SU-DHL-6 (cell line): ENCODE results near the gene KRTAP4-12.

Source experiments
- H2AFZ ChIP-seq: fragments of 200-600 bp; sonication (generic); 2 replicates; pipeline ENCODE4 v1.6.1; 2014; ENCODE audit warnings: low read depth, mild to moderate bottlenecking, moderate library complexity, mixed read lengths, antibody characterized with exemption, low read length; ENCODE audit not compliant: severe bottlenecking
- H3F3A ChIP-seq: fragments of 200-600 bp; shearing (Covaris generic); 2 replicates; pipeline ENCODE4 v1.6.0; 2016; ENCODE audit warnings: antibody characterized with exemption, mild to moderate bottlenecking; ENCODE audit not compliant: insufficient read depth
- H3K27ac ChIP-seq: fragments of 200-600 bp; sonication (generic); 2 replicates; pipeline ENCODE4 v1.5.1; 2016; ENCODE audit warnings: low read depth, mild to moderate bottlenecking, low read length, moderate library complexity, mixed read lengths
- H3K27me3 ChIP-seq: fragments of 200-600 bp; sonication (generic), shearing (Covaris generic); 2 replicates; pipeline ENCODE4 v1.6.0; 2014; ENCODE audit warnings: mild to moderate bottlenecking, low read length
- H3K36me3 ChIP-seq: fragments of 200-600 bp; sonication (generic); 2 replicates; pipeline ENCODE4 v1.6.1; 2014; ENCODE audit warnings: mild to moderate bottlenecking, low read length, mixed read lengths
- H3K4me2 ChIP-seq: fragments of 300-600, 200-600 bp; shearing (Covaris generic), sonication (generic); 2 replicates; pipeline ENCODE4 v1.6.0; 2014; ENCODE audit warnings: low read length, low read depth, mild to moderate bottlenecking; ENCODE audit not compliant: poor library complexity, severe bottlenecking
- H3K4me3 ChIP-seq: fragments of 200-600 bp; sonication (generic); 2 replicates; pipeline ENCODE4 v1.5.1; 2014; ENCODE audit warnings: antibody characterized with exemption, low read length, mild to moderate bottlenecking, mixed read lengths; ENCODE audit not compliant: insufficient read depth, poor library complexity, severe bottlenecking
- H3K79me2 ChIP-seq: fragments of 200-600 bp; sonication (generic); 2 replicates; pipeline ENCODE4 v1.6.1; 2014; ENCODE audit warnings: mild to moderate bottlenecking, low read length, moderate library complexity; ENCODE audit not compliant: insufficient read depth
- H3K9ac ChIP-seq: fragments of 200-600 bp; sonication (generic); 2 replicates; pipeline ENCODE4 v1.7.0; 2014; ENCODE audit warnings: mild to moderate bottlenecking, low read length
- H3K9me2 ChIP-seq: fragments of 200-600 bp; sonication (generic); replicated peaks from 2 replicates; pipeline ENCODE4 v1.6.1; 2014; ENCODE audit warnings: low read length; ENCODE audit not compliant: insufficient read depth
- H3K9me3 ChIP-seq: fragments of 200-600 bp; sonication (generic); 2 replicates; pipeline ENCODE4 v1.6.1; 2014; ENCODE audit warnings: low read length, mixed read lengths; ENCODE audit not compliant: insufficient read depth
- H4K20me1 ChIP-seq: fragments of 200-600 bp; sonication (generic); 2 replicates; pipeline ENCODE4 v1.6.1; 2014; ENCODE audit warnings: low read depth, mild to moderate bottlenecking, antibody characterized with exemption, low read length, moderate library complexity, mixed read lengths
- CTCF ChIP-seq: fragments of 200-600 bp; sonication (generic); IDR thresholded peaks from one replicate; pipeline ENCODE4 v1.5.1; 2017; ENCODE audit warnings: antibody characterized with exemption, mild to moderate bottlenecking, low read length, moderate library complexity; ENCODE audit not compliant: insufficient read depth, poor library complexity, severe bottlenecking
- EZH2phosphoT487 ChIP-seq: fragments of 200-600 bp; sonication (generic), shearing (Covaris generic); conservative IDR thresholded peaks from 2 replicates; pipeline ENCODE4 v1.6.1; 2018; ENCODE audit warnings: mild to moderate bottlenecking, antibody characterized with exemption, low read length, moderate library complexity, mixed read lengths

Gene KRTAP4-12

GRCh38 chr17:41133880-41134735 is 10.1 kb upstream of the KRTAP4-12 start:
- Histone ChIP-seq H3K9me3 (no peaks in the 10 kb centered on the region), H4K20me1 (no peaks in the 10 kb centered on the region), H3K36me3 (no peaks in the 10 kb centered on the region), H3F3A (no peaks in the 10 kb centered on the region), H3K27ac (no peak overlapping the region), H3K4me3 (no peak overlapping the region), H3K79me2 (no peaks in the 10 kb centered on the region), H3K9ac (no peak overlapping the region), H3K9me2 (no peaks in the 10 kb centered on the region), H2AFZ (no peak overlapping the region), H3K4me2 (no peak overlapping the region), H3K27me3 (no peaks in the 10 kb centered on the region)
- no peak for TF ChIP-seq CTCF
- TF ChIP-seq EZH2phosphoT487: no peak

DNA sequence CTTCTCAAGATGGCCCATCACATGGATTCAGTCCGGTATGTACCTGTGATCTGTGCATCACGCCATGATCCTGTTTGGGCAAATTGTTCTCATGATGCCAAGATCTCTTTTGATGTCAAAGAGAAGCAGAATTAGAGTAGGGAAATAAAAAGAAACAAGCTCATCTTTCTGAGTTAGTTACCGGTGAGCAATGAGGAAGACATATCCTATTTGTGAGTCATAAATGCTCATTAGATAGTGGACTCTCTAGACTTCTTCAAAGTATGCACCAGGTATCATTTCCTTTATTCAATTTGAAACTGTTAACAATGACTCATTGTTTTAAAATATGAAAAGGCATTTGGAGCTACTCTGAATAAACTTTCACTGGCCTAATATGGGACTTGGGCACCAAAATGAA is 8.0 kb upstream of the KRTAP4-12 start:
- Histone ChIP-seq H3K9me2 (no peaks in the 10 kb centered on the region), H3K9me3 (no peaks in the 10 kb centered on the region), H3K36me3 (no peaks in the 10 kb centered on the region), H3F3A (no peaks in the 10 kb centered on the region), H2AFZ (no peak overlapping the region), H3K79me2 (no peaks in the 10 kb centered on the region), H4K20me1 (no peaks in the 10 kb centered on the region), H3K27ac (no peak overlapping the region), H3K4me3 (no peak overlapping the region), H3K9ac (no peak overlapping the region), H3K4me2 (no peak overlapping the region), H3K27me3 (no peaks in the 10 kb centered on the region)
- TF ChIP-seq EZH2phosphoT487 (no peak), CTCF (no peak)

DNA sequence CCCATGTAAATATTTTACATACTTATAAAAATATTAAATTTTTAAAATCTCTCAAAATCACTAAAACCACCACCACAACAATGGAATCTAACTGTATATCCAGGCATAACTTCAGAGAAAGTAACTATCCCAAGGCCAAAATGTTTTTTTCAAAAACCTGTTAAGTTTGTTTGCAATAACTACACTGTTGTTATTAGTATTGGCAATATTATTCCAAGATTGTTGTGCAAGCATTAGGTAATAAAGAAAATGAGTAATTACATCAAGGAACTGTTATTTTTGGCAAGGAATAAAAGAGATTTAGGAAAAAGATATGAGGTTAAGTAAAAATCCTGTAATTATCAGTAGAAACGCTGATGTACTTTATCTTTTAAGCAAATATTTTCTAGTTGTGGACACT is 3.4 kb upstream of the KRTAP4-12 start:
- Histone ChIP-seq H3K36me3 (no peaks in the 10 kb centered on the region), H3K9ac (no peak overlapping the region), H3K27ac (no peak overlapping the region), H3K9me2 (no peaks in the 10 kb centered on the region), H3K27me3 (no peaks in the 10 kb centered on the region), H2AFZ (no peak overlapping the region), H3K4me2 (no peak overlapping the region), H3K79me2 (no peaks in the 10 kb centered on the region), H4K20me1 (no peaks in the 10 kb centered on the region), H3F3A (no peaks in the 10 kb centered on the region), H3K4me3 (no peak overlapping the region), H3K9me3 (0 out of 2 replicates have a peak, but pooled peaks cover under 1% of the 10 kb centered on the region)
- TF ChIP-seq EZH2phosphoT487 (no peak), CTCF (no peak)
